Lower leg skin (tissue), 4 donors: ENCODE results near the gene CD52. TPM values are rescaled to one million over a fixed set of nuclear protein-coding genes. Genes with fewer than 3 reads are reported as not detected.
"Not testable (repeated sequence)": the region's sequence is repeated elsewhere in the genome, so short reads cannot be mapped to it uniquely, and the experiment has no call there.

Experiments used
- DNase-seq, 2 donors: peaks; one replicate each; pipeline ENCODE4 v3.0.0-alpha.2; 2019; ENCODE audit warnings: low spot score in 2 of 2
- H3K4me3 ChIP-seq: fragments of 200-600 bp; sonication (generic); 2 replicates; pipeline ENCODE4 v1.5.1; 2017; ENCODE audit warnings: mild to moderate bottlenecking, low read depth; ENCODE audit not compliant: poor library complexity, severe bottlenecking
- CTCF ChIP-seq, 3 donors: fragments of 450-650 bp; IDR thresholded peaks; one replicate each; pipeline ENCODE4 v1.5.1; 2016; ENCODE audit warnings: antibody characterized with exemption in 3 of 3, mild to moderate bottlenecking in 3 of 3, moderate library complexity in 2 of 3
- POLR2A ChIP-seq, 2 donors: fragments of 450-650 bp; IDR thresholded peaks; one replicate each; pipeline ENCODE4 v1.6.1; 2016 to 2017; ENCODE audit warnings: antibody characterized with exemption in 2 of 2, mild to moderate bottlenecking in 1 of 2, moderate library complexity in 1 of 2
- WGBS, 2 donors: methylation state at CpG; one replicate each; pipeline ENCODE4 v1.1.5; 2018; 5-methylcytosine and 5-hydroxymethylcytosine counted together
- intact Hi-C: fragments of 100-400 bp; cut with DNase I; formaldehyde crosslinking; loops from one replicate; pipeline ENCODE4 v1.15.0; 2023; ENCODE audit warnings: low total_unique reads
- total RNA-seq, 4 donors: library from RNA; depleted of rRNA; stranded (reverse); fragments of >200 nt; gene quantifications; one replicate each; pipeline ENCODE4 v1.1.0, GENCODE V29; 2016

The CD52 gene
- total RNA-seq, 4 donors from 2014 or later = 2.0 to 6.1 (median 3.5) TPM; not detected in 1

- TF ChIP-seq CTCF (IDR thresholded peaks at IDR 0.05) (no peak), POLR2A (IDR thresholded peaks at IDR 0.05) (no peak)
- DNase-seq = no peak
- intact Hi-C loops = no loop called here
- WGBS, 2 donors = 25 to 39% methylated on average over 8 of the region's 8 CpGs
- H3K4me3 ChIP-seq = peak overlapping the region; percentile 68
Observed at GRCh38 chr1:26305667-26306289, 12.0 kb upstream of the CD52 start.

GRCh38 chr1:26306290-26307229 is 11.2 kb upstream of the CD52 start, which contains the start of gene UBXN11:
TSS of gene UBXN11 (minus strand) at chr1:26306636. CDS start at chr1:26302883, 3,753 bp downstream.
- 2 to 3% methylated on average over 31 to 33 of the region's 51 CpGs for WGBS, 2 donors
- TF ChIP-seq POLR2A (IDR thresholded peaks at IDR 0.05) (no peak), CTCF (IDR thresholded peaks at IDR 0.05) (no peak)
- DNase-seq = peak; percentile 90 to 96
- H3K4me3 ChIP-seq = peak within 1 kb of the TSS; percentile 68
- intact Hi-C loops = no loop called here

- no peak for TF ChIP-seq POLR2A (IDR thresholded peaks at IDR 0.05)
- TF ChIP-seq CTCF (IDR thresholded peaks at IDR 0.05) = no peak
- DNase-seq = no peak
- 32 to 47% methylated on average over 6 of the region's 6 CpGs for WGBS, 2 donors
- H3K4me3 ChIP-seq = no peak overlapping the region
- intact Hi-C loops = no loop called here
Observed at GRCh38 chr1:26307363-26307781, 10.4 kb upstream of the CD52 start.

- DNase-seq, intact Hi-C loops, H3K4me3 ChIP-seq: not testable (repeated sequence)
- 85 to 89% methylated on average over 21 of the region's 21 CpGs for WGBS, 2 donors
Observed at GRCh38 chr1:26307966-26308899, 9.5 kb upstream of the CD52 start.

- intact Hi-C loops = no loop called here
- TF ChIP-seq CTCF (IDR thresholded peaks at IDR 0.05) = no peak
- TF ChIP-seq POLR2A (IDR thresholded peaks at IDR 0.05) = no peak
- DNase-seq = no peak
- WGBS, 2 donors = 90 to 92% methylated on average over 5 of the region's 5 CpGs
- H3K4me3 ChIP-seq = no peak overlapping the region
Observed at GRCh38 chr1:26314501-26314900, 3.3 kb upstream of the CD52 start.
